A673 (cell line): Measurements from ENCODE around the gene GTF2IRD2. TPM values are rescaled to one million over a fixed set of nuclear protein-coding genes. Genes with fewer than 3 reads are reported as not detected.
"Not testable (repeated sequence)": the region's sequence is repeated elsewhere in the genome, so short reads cannot be mapped to it uniquely, and the experiment has no call there.

Experiments
- BruUV-seq: library from RNA; stranded (reverse); fragments of 400-500 nt; replicated peaks from 2 replicates; lab custom pipeline; 2021; lab: Mats Ljungman, UMichigan
- CTCF ChIA-PET: fragments of 300-600 bp; sonication (Branson Sonifier 250); formaldehyde crosslinking; loops from one replicate; lab custom pipeline; 2022; ENCODE audit warnings: antibody characterized with exemption; lab: Charles Lee
- POLR2A ChIA-PET: fragments of 300-600 bp; sonication (Branson Sonifier 250); formaldehyde crosslinking; loops from one replicate; lab custom pipeline; 2022; ENCODE audit warnings: antibody characterized with exemption; ENCODE audit not compliant: low non-redundant PET; lab: Charles Lee
- DNase-seq: peaks from one replicate; pipeline ENCODE4 v3.0.0-alpha.2; 2015; ENCODE audit warnings: low spot score
- H3K27ac ChIP-seq: fragments of 200-600 bp; sonication (generic); 2 replicates; pipeline ENCODE4 v1.5.1; 2016; ENCODE audit warnings: mixed run types, low read depth, mild to moderate bottlenecking, mixed read lengths, antibody characterized with exemption, low read length; ENCODE audit not compliant: poor library complexity, severe bottlenecking
- H3K27me3 ChIP-seq: fragments of 200-600 bp; sonication (generic); replicated peaks from 2 replicates; pipeline ENCODE4 v1.6.1; 2017; ENCODE audit warnings: mixed run types, low read depth, mild to moderate bottlenecking, mixed read lengths, antibody characterized with exemption, low read length; ENCODE audit not compliant: insufficient read depth, poor library complexity
- H3K36me3 ChIP-seq: fragments of 200-600 bp; sonication (generic); 2 replicates; pipeline ENCODE4 v1.6.1; 2016; ENCODE audit warnings: mixed run types, mild to moderate bottlenecking, mixed read lengths, antibody characterized with exemption, low read length; ENCODE audit not compliant: insufficient read depth, poor library complexity, severe bottlenecking
- H3K4me1 ChIP-seq: fragments of 200-600 bp; sonication (generic); 2 replicates; pipeline ENCODE4 v1.6.1; 2017; ENCODE audit warnings: mixed run types, mild to moderate bottlenecking, mixed read lengths, antibody characterized with exemption, low read length; ENCODE audit not compliant: insufficient read depth, poor library complexity, severe bottlenecking
- H3K4me3 ChIP-seq: fragments of 200-600 bp; sonication (generic); 2 replicates; pipeline ENCODE4 v1.5.1; 2016; ENCODE audit warnings: low read depth, mixed run types, mild to moderate bottlenecking, mixed read lengths, low read length; ENCODE audit not compliant: poor library complexity, severe bottlenecking
- H3K9me3 ChIP-seq: fragments of 200-600 bp; sonication (generic); 2 replicates; pipeline ENCODE4 v1.6.1; 2016; ENCODE audit warnings: mixed run types, low read depth, mild to moderate bottlenecking, mixed read lengths, antibody characterized with exemption, low read length; ENCODE audit not compliant: poor library complexity, severe bottlenecking
- intact Hi-C: fragments of 100-400 bp; cut with micrococcal nuclease; formaldehyde crosslinking; loops from one replicate; pipeline ENCODE4 v1.10.0; 2022; ENCODE audit not compliant: unreplicated experiment
- total RNA-seq: library from RNA; stranded (reverse); gene quantifications from 2 replicates; pipeline ENCODE4 v1.2.3, GENCODE V29; 2021

GTF2IRD2 gene
- total RNA-seq, 1 experiment from 2014 or later: 8.6 TPM

DNA sequence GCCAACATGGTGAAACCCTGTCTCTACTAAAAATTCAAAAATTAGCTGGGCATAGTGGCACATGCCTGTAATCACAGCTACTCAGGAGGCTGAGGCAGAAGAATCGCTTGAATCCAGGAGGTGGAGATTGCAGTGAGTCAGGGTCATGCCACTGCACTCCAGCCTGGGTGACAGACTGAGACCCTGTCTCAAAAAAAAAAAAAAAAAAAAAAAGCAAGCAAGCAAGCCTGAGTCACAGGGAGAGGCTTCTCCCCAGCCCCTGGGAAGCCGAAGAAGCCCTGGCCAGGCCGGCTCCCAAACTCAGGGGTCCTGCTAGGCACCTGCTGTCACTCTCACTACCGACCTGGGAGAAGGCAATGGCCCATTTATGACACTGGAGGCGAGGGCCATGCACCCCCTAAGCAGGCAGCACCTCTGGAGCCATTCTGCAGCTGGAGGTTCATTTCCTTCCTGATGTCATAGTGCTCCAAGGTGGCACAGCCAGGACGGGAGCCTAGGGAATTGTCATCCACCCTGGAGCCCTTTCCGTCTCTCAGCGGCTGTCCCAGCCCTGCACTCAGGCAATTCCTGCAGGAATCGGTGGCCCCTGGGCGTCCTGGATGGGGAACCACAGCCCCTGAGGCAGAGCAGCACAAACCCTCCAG, 22.8 kb upstream of the GTF2IRD2 start:
- BruUV-seq, H3K27me3 ChIP-seq, H3K4me3 ChIP-seq, H3K9me3 ChIP-seq, H3K27ac ChIP-seq, CTCF ChIA-PET, POLR2A ChIA-PET, intact Hi-C loops, H3K36me3 ChIP-seq, H3K4me1 ChIP-seq, DNase-seq: not testable (repeated sequence)

DNA sequence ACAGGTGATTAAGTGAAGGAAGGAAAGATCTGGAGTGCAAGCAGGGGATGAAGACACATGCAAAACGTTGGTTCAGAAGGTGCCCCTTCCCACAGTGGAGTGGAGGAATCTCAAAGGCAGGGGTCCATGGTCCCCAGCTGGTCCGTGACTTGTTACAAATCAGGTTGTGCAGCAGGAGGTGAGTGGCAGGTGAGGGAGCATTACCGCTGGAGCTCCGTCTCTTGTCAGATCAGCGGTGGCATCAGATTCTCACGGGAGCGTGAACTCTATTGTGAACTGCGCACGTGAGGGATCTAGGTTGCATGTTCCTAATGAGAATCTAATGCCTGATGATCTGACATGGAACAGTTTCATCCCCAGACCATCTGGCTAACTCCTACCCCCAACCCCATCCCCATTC, 21.1 kb upstream of the GTF2IRD2 start:
- H3K9me3 ChIP-seq, POLR2A ChIA-PET, H3K4me3 ChIP-seq, CTCF ChIA-PET, BruUV-seq, DNase-seq, H3K27ac ChIP-seq, H3K36me3 ChIP-seq, H3K4me1 ChIP-seq, H3K27me3 ChIP-seq, intact Hi-C loops: not testable (repeated sequence)

GRCh38 chr7:74865777-74866176, 14.4 kb upstream of the GTF2IRD2 start:
- intact Hi-C loops, H3K9me3 ChIP-seq, H3K4me1 ChIP-seq, DNase-seq, H3K36me3 ChIP-seq, CTCF ChIA-PET, H3K27ac ChIP-seq, H3K27me3 ChIP-seq, BruUV-seq, H3K4me3 ChIP-seq, POLR2A ChIA-PET: not testable (repeated sequence)

GRCh38 chr7:74849853-74850252, 1.6 kb downstream of the GTF2IRD2 start:
- H3K27ac ChIP-seq, CTCF ChIA-PET, H3K9me3 ChIP-seq, intact Hi-C loops, H3K4me1 ChIP-seq, H3K27me3 ChIP-seq, H3K4me3 ChIP-seq, POLR2A ChIA-PET, DNase-seq, H3K36me3 ChIP-seq: not testable (repeated sequence)
- BruUV-seq: TSS peak; percentile 79

DNA sequence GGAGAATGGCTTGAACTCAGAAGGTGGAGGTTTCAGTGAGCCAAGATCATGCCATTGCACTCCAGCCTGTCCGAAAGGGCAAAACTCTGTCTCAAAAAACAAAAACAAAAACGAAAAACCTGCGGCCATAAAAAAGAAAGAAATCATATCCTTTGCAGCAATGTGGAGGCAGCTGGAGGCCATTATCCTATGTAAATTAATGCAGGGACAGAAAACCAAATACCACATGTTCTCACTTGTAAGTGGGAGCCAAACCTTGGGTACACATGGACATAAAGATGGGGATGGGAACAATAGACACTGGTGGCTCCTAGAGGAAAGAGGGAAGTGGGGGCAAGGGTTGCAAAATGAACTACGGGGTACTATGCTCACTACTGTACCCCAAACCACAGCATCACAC, 21.0 kb downstream of the GTF2IRD2 start:
- not testable (repeated sequence) for H3K36me3 ChIP-seq

DNA sequence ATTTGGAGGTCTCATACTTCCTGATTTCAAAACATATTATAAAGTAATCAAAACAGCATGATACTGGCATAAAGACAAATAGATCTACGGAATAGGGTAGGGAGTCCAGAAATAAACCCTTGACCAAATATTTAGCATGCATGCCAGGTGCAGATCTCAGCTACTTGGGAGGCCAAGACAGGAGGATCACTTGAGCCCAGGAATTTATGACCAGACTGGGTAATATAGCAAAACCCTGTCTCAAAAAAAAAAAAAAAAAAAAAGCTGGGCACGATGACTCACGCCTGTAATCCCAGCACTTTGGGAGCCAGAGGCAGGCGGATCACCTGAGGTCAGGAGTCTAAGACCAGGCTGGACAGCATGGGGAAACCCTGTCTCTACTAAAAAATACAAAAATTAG, 21.4 kb downstream of the GTF2IRD2 start:
- H3K4me1 ChIP-seq, H3K9me3 ChIP-seq, H3K27ac ChIP-seq, H3K4me3 ChIP-seq, H3K27me3 ChIP-seq, DNase-seq, POLR2A ChIA-PET, H3K36me3 ChIP-seq, CTCF ChIA-PET, BruUV-seq, intact Hi-C loops: not testable (repeated sequence)

More for the DNA sequence above, 21.0 kb downstream of the GTF2IRD2 start:
- CTCF ChIA-PET, POLR2A ChIA-PET, BruUV-seq, H3K9me3 ChIP-seq, intact Hi-C loops, DNase-seq, H3K27ac ChIP-seq, H3K4me1 ChIP-seq, H3K27me3 ChIP-seq, H3K4me3 ChIP-seq: not testable (repeated sequence)

- DNase-seq, H3K27ac ChIP-seq: not testable (repeated sequence)
Measured at GRCh38 chr7:74821259-74821658, 30.1 kb downstream of the GTF2IRD2 start.

More at GRCh38 chr7:74821259-74821658, 30.1 kb downstream of the GTF2IRD2 start:
- H3K4me3 ChIP-seq, CTCF ChIA-PET, H3K36me3 ChIP-seq, H3K4me1 ChIP-seq, intact Hi-C loops, POLR2A ChIA-PET, BruUV-seq, H3K9me3 ChIP-seq, H3K27me3 ChIP-seq: not testable (repeated sequence)
